Neural progenitor cell (in vitro differentiated cells): Measurements from ENCODE around the gene SLC4A5.

Experiments
- CTCF ChIP-seq: fragments of 200-600 bp; sonication (generic); IDR thresholded peaks from 2 replicates; pipeline ENCODE4 v1.5.1; 2017; ENCODE audit warnings: antibody characterized with exemption, mild to moderate bottlenecking
- EZH2 ChIP-seq: fragments of 200-600 bp; sonication (generic); IDR thresholded peaks from 2 replicates; pipeline ENCODE4 v1.6.1; 2017; ENCODE audit warnings: antibody characterized with exemption, mild to moderate bottlenecking, moderate library complexity
- EZH2phosphoT487 ChIP-seq: fragments of 200-600 bp; sonication (generic); IDR thresholded peaks from 2 replicates; pipeline ENCODE4 v1.6.1; 2017; ENCODE audit warnings: antibody characterized with exemption

- TF ChIP-seq CTCF (no peak), EZH2 (no peak), EZH2phosphoT487 (no peak)
Observed at GRCh38 chr2:74219846-74220486, 123.2 kb downstream of the SLC4A5 start.
